Esophagus squamous epithelium (tissue), 4 donors: ENCODE measurements around the gene IL17RB.

Source experiments
- POLR2A ChIP-seq, 4 donors: fragments of 450-650 bp; IDR thresholded peaks; one replicate each; pipeline ENCODE4 v1.6.1; 2017; ENCODE audit warnings: antibody characterized with exemption in 4 of 4, mild to moderate bottlenecking in 4 of 4, moderate library complexity in 3 of 4
- TF ChIP-seq, protein P1 (sequence below), 6 experiments: fragments of 450-650 bp in 4 of 6; fragments of 200-600 bp in 2 of 6; sonication (generic) in 2 of 6; IDR thresholded peaks; one replicate each; pipeline ENCODE4 v1.5.1; 2016 to 2019; ENCODE audit warnings: antibody characterized with exemption in 6 of 6, mild to moderate bottlenecking in 4 of 6, moderate library complexity in 4 of 6

DNA sequence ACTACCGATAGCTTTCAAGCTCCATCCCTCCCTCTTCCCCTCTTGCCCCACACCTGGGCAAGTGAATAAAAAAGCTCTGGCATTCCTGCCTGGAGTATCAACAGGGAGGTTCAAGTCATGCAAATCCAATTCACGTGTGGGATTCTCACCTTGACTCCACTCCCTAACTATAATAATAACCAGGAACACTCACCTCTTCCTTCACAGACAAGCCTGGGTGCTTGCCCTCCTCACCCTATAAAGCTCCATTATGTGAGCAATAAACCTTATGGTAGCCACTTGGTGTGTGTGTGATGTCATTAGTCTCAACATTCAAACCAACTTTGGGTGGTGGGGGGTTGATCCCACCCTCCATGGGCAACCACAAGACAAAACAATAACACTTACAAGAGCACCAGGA is 16.8 kb upstream of the IL17RB start:
- TF ChIP-seq POLR2A (IDR thresholded peaks at IDR 0.05): no peak
- TF ChIP-seq, protein P1, sequence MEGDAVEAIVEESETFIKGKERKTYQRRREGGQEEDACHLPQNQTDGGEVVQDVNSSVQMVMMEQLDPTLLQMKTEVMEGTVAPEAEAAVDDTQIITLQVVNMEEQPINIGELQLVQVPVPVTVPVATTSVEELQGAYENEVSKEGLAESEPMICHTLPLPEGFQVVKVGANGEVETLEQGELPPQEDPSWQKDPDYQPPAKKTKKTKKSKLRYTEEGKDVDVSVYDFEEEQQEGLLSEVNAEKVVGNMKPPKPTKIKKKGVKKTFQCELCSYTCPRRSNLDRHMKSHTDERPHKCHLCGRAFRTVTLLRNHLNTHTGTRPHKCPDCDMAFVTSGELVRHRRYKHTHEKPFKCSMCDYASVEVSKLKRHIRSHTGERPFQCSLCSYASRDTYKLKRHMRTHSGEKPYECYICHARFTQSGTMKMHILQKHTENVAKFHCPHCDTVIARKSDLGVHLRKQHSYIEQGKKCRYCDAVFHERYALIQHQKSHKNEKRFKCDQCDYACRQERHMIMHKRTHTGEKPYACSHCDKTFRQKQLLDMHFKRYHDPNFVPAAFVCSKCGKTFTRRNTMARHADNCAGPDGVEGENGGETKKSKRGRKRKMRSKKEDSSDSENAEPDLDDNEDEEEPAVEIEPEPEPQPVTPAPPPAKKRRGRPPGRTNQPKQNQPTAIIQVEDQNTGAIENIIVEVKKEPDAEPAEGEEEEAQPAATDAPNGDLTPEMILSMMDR (IDR thresholded peaks at IDR 0.05): no peak
